Spleen (tissue), 7 donors: ENCODE results near the gene TMA7.

ENCODE experiments used
- POLR2A ChIP-seq, 3 donors: fragments of 450-650 bp; IDR thresholded peaks; one replicate each; pipeline ENCODE4 v1.5.1; 2017; ENCODE audit warnings: antibody characterized with exemption in 3 of 3, mild to moderate bottlenecking in 1 of 3
- TF ChIP-seq, protein P1 (sequence below), 11 experiments: fragments of 200-600 bp in 7 of 11; fragments of 450-650 bp in 4 of 11; sonication (generic) in 4 of 11; IDR thresholded peaks in 8 of 11; conservative IDR thresholded peaks in 3 of 11; 1 replicate in 7 of 11; 2 replicates in 4 of 11; pipeline versions ENCODE4 v1.4.0 to v1.8.0; 2016 to 2021; ENCODE audit warnings: antibody characterized with exemption in 11 of 11, inconsistent platforms in 4 of 11, mild to moderate bottlenecking in 1 of 11
- donor health status: DM: no; HTN: no; CAD: no; lungs with moderate emphysema.
- donor health status: DM: no; HTN: no; CAD: no.
- donor health status: DM: no; HTN: no; CAD: no.

GRCh38 chr3:48397767-48398681 is 42.0 kb upstream of the TMA7 start:
- no peak for TF ChIP-seq POLR2A (IDR thresholded peaks at IDR 0.05)
- TF ChIP-seq, protein P1, sequence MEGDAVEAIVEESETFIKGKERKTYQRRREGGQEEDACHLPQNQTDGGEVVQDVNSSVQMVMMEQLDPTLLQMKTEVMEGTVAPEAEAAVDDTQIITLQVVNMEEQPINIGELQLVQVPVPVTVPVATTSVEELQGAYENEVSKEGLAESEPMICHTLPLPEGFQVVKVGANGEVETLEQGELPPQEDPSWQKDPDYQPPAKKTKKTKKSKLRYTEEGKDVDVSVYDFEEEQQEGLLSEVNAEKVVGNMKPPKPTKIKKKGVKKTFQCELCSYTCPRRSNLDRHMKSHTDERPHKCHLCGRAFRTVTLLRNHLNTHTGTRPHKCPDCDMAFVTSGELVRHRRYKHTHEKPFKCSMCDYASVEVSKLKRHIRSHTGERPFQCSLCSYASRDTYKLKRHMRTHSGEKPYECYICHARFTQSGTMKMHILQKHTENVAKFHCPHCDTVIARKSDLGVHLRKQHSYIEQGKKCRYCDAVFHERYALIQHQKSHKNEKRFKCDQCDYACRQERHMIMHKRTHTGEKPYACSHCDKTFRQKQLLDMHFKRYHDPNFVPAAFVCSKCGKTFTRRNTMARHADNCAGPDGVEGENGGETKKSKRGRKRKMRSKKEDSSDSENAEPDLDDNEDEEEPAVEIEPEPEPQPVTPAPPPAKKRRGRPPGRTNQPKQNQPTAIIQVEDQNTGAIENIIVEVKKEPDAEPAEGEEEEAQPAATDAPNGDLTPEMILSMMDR (IDR thresholded peaks at IDR 0.05 in 8 of 11, conservative IDR thresholded peaks at IDR 0.05 in 3 of 11): no peak
